Stomach (tissue), 9 donors: Measurements from ENCODE around the gene TAF4B. TPM values are rescaled to one million over a fixed set of nuclear protein-coding genes. Genes with fewer than 3 reads are reported as not detected.
"Not testable (repeated sequence)": the region's sequence is repeated elsewhere in the genome, so short reads cannot be mapped to it uniquely, and the experiment has no call there.

Experiments
- DNase-seq, 2 donors: peaks; one replicate each; pipeline versions ENCODE4 v3.0.0 to v3.0.0-alpha.2; 2013 to 2019
- H3K27ac ChIP-seq, 5 donors: fragments of 200-600 bp in 4 of 5; sonication (generic) in 4 of 5; one replicate each; pipeline ENCODE4 v1.5.1; 2013 to 2019; ENCODE audit warnings: mild to moderate bottlenecking in 1 of 5, moderate library complexity in 1 of 5
- H3K27me3 ChIP-seq, 3 donors: fragments of 200-600 bp; sonication (generic); one replicate each; pipeline ENCODE4 v1.5.1; 2017 to 2019; ENCODE audit warnings: mixed run types in 1 of 3
- H3K36me3 ChIP-seq, 4 donors: fragments of 200-600 bp; sonication (generic); 1 replicate in 3 of 4; 2 replicates in 1 of 4; pipeline ENCODE4 v1.5.1; 2016 to 2019
- H3K4me1 ChIP-seq, 4 donors: fragments of 200-600 bp; sonication (generic); one replicate each; pipeline ENCODE4 v1.5.1; 2016 to 2019
- H3K4me3 ChIP-seq, 4 donors: fragments of 200-600 bp; sonication (generic) in 3 of 4; one replicate each; pipeline ENCODE4 v1.5.1; 2016 to 2019; ENCODE audit warnings: mild to moderate bottlenecking in 1 of 4
- H3K9me3 ChIP-seq, 4 donors: fragments of 200-600 bp; sonication (generic); one replicate each; pipeline ENCODE4 v1.5.1; 2016 to 2019
- CTCF ChIP-seq, 7 experiments: fragments of 450-650 bp in 4 of 7; fragments of 200-600 bp in 3 of 7; sonication (generic) in 3 of 7; IDR thresholded peaks; one replicate each; pipeline ENCODE4 v1.5.1; 2016 to 2019; ENCODE audit warnings: antibody characterized with exemption in 7 of 7, control low read depth in 2 of 7, mild to moderate bottlenecking in 1 of 7
- EP300 ChIP-seq: sonication (generic); formaldehyde crosslinking; IDR thresholded peaks from one replicate; pipeline ENCODE4 v1.6.1; 2017; ENCODE audit warnings: antibody characterized with exemption
- POLR2A ChIP-seq, 4 donors: fragments of 450-650 bp; IDR thresholded peaks; one replicate each; pipeline ENCODE4 v1.6.1; 2016; ENCODE audit warnings: antibody characterized with exemption in 4 of 4, control low read depth in 2 of 4, mild to moderate bottlenecking in 1 of 4, moderate library complexity in 1 of 4
- POLR2AphosphoS5 ChIP-seq, 3 donors: sonication (generic); formaldehyde crosslinking; IDR thresholded peaks; one replicate each; pipeline ENCODE4 v1.6.1; 2016; ENCODE audit warnings: antibody characterized with exemption in 3 of 3
- WGBS, 5 donors: extraction: QIAGEN DNeasy Blood & Tissue Kit in 3 of 5; methylation state at CpG; one replicate each; pipeline versions ENCODE4 v1.1.5 to v1.1.7; 2013 to 2018; 5-methylcytosine and 5-hydroxymethylcytosine counted together
- intact Hi-C: fragments of 100-400 bp; cut with DNase I; formaldehyde crosslinking; loops from one replicate; pipeline ENCODE4 v1.15.1; 2023; ENCODE audit warnings: low total_unique reads
- polyA plus RNA-seq, 3 donors: library from polyadenylated mRNA; stranded (reverse); fragments of 200-250 nt; gene quantifications; one replicate each; pipeline ENCODE4 v1.2.3, GENCODE V29; 2013
- total RNA-seq, 5 donors: library from RNA; depleted of rRNA; stranded (reverse); fragments of >200 nt; gene quantifications; one replicate each; pipeline versions ENCODE4 v1.1.0 to v1.2.3, GENCODE V29; 2014 to 2016
- donor health status: healthy with polysubstance abuse.
- donor health status: Bipolar disorder and iron deficiency.
- donor health status: healthy.

The TAF4B gene
- total and polyA plus RNA-seq, 8 donors, result 0.58 to 33.6 (median 5.0) TPM

- no peaks in the 10 kb centered on the region for H3K9me3 ChIP-seq
- peaks cover 0 to 4% (median 0%) of the 10 kb centered on the region in 4 donors for H3K4me1 ChIP-seq
- intact Hi-C loops, result no loop called here
- TF ChIP-seq EP300 (no peak), POLR2A (IDR thresholded peaks at IDR 0.05) (no peak), CTCF (IDR thresholded peaks at IDR 0.05) (no peak), POLR2AphosphoS5 (IDR thresholded peaks at IDR 0.05) (no peak)
- 56 to 68% (median 58%) methylated on average over 3 of the region's 3 CpGs for WGBS, 5 donors
- no peak overlapping the region for H3K27ac ChIP-seq
- no peaks in the 10 kb centered on the region for H3K36me3 ChIP-seq
- no peaks in the 10 kb centered on the region for H3K27me3 ChIP-seq
- no peak overlapping the region for H3K4me3 ChIP-seq
- no peak for DNase-seq
Observed at GRCh38 chr18:26252411-26252810, 26.2 kb downstream of the TAF4B start.

- H3K4me1 ChIP-seq, H3K9me3 ChIP-seq, H3K27me3 ChIP-seq, H3K27ac ChIP-seq, H3K4me3 ChIP-seq, H3K36me3 ChIP-seq, intact Hi-C loops, DNase-seq: not testable (repeated sequence)
Observed at GRCh38 chr18:26254808-26255207, 28.6 kb downstream of the TAF4B start.

GRCh38 chr18:26255695-26256622 is 29.7 kb downstream of the TAF4B start:
- H3K27me3 ChIP-seq, result no peaks in the 10 kb centered on the region

GRCh38 chr18:26258711-26259110 is 32.5 kb downstream of the TAF4B start:
- H3K27ac ChIP-seq, result no peak overlapping the region
- 93 to 100% (median 97%) methylated on average over 3 of the region's 3 CpGs for WGBS, 5 donors

More at GRCh38 chr18:26255695-26256622, 29.7 kb downstream of the TAF4B start:
- peaks cover 0 to 4% (median 0%) of the 10 kb centered on the region in 4 donors for H3K4me1 ChIP-seq
- H3K36me3 ChIP-seq, result no peaks in the 10 kb centered on the region
- intact Hi-C loops, result no loop called here
- no peak for DNase-seq
- WGBS, 5 donors, result 49 to 62% (median 57%) methylated on average over 14 of the region's 14 CpGs
- no peaks in the 10 kb centered on the region for H3K9me3 ChIP-seq
- no peak for TF ChIP-seq CTCF (IDR thresholded peaks at IDR 0.05)
- TF ChIP-seq POLR2AphosphoS5 (IDR thresholded peaks at IDR 0.05), result no peak
- no peak for TF ChIP-seq EP300
- no peak for TF ChIP-seq POLR2A (IDR thresholded peaks at IDR 0.05)
- no peak overlapping the region for H3K4me3 ChIP-seq
- H3K27ac ChIP-seq, result no peak overlapping the region

GRCh38 chr18:26259416-26259815 is 33.2 kb downstream of the TAF4B start:
- H3K4me1 ChIP-seq, H3K27me3 ChIP-seq, DNase-seq, intact Hi-C loops, H3K27ac ChIP-seq, H3K9me3 ChIP-seq, H3K4me3 ChIP-seq, H3K36me3 ChIP-seq: not testable (repeated sequence)
- 95 to 100% (median 100%) methylated on average over 2 of the region's 4 CpGs for WGBS, 5 donors

More at GRCh38 chr18:26258711-26259110, 32.5 kb downstream of the TAF4B start:
- no peaks in the 10 kb centered on the region for H3K9me3 ChIP-seq
- intact Hi-C loops, result no loop called here
- no peak overlapping the region for H3K4me3 ChIP-seq
- H3K4me1 ChIP-seq, result peaks cover 0 to 4% (median 0%) of the 10 kb centered on the region in 4 donors
- DNase-seq, result no peak
- no peak for TF ChIP-seq POLR2AphosphoS5 (IDR thresholded peaks at IDR 0.05)
- no peak for TF ChIP-seq POLR2A (IDR thresholded peaks at IDR 0.05)
- no peak for TF ChIP-seq EP300
- TF ChIP-seq CTCF (IDR thresholded peaks at IDR 0.05), result no peak
- no peaks in the 10 kb centered on the region for H3K36me3 ChIP-seq
- no peaks in the 10 kb centered on the region for H3K27me3 ChIP-seq
